Astrocyte (in vitro differentiated cells and primary cell): ENCODE measurements around the gene MYL10. TPM values are rescaled to one million over a fixed set of nuclear protein-coding genes. Genes with fewer than 3 reads are reported as not detected.
A peak's percentile ranks its signal among the peaks of the same experiment; 100 is the strongest.

Experiments used
- DNase-seq: peaks from one replicate; pipeline ENCODE4 v3.0.0-alpha.2; 2010; ENCODE audit warnings: low read depth
- FAIRE-seq: peaks from 2 replicates; lab custom pipeline; 2011; peaks lifted over from hg19 to GRCh38; lab: Jason Lieb, UNC
- H2AFZ ChIP-seq: 2 replicates; pipeline ENCODE4 v1.6.0; 2012; ENCODE audit warnings: low read depth, low read length, inconsistent platforms
- H3K27ac ChIP-seq: 2 replicates; pipeline ENCODE4 v1.5.1; 2011; ENCODE audit warnings: low read depth, low read length, inconsistent platforms
- H3K27me3 ChIP-seq: 2 replicates; pipeline ENCODE4 v1.6.0; 2011; ENCODE audit warnings: low read length, inconsistent platforms; ENCODE audit not compliant: insufficient read depth
- H3K36me3 ChIP-seq: 2 replicates; pipeline ENCODE4 v1.5.1; 2011; ENCODE audit warnings: low read length, inconsistent platforms; ENCODE audit not compliant: insufficient read depth
- H3K4me1 ChIP-seq: 2 replicates; pipeline ENCODE4 v1.5.1; 2011; ENCODE audit warnings: low read length, inconsistent platforms; ENCODE audit not compliant: insufficient read depth
- H3K4me2 ChIP-seq: 2 replicates; pipeline ENCODE4 v1.6.0; 2012; ENCODE audit warnings: low read length, inconsistent platforms
- H3K4me3 ChIP-seq: 2 replicates; pipeline ENCODE4 v1.5.1; 2011; ENCODE audit warnings: low read depth, mild to moderate bottlenecking, low read length, inconsistent platforms; ENCODE audit not compliant: insufficient read depth
- H3K79me2 ChIP-seq: 2 replicates; pipeline ENCODE4 v1.6.0; 2012; ENCODE audit warnings: mild to moderate bottlenecking, low read length, inconsistent platforms; ENCODE audit not compliant: insufficient read depth
- H3K9ac ChIP-seq: 2 replicates; pipeline ENCODE4 v1.6.0; 2012; ENCODE audit warnings: mild to moderate bottlenecking, low read length, inconsistent platforms
- H3K9me3 ChIP-seq: 2 replicates; pipeline ENCODE4 v1.5.1; 2012; ENCODE audit warnings: low read depth, mild to moderate bottlenecking, low read length, inconsistent platforms; ENCODE audit not compliant: insufficient read depth
- H4K20me1 ChIP-seq: 2 replicates; pipeline ENCODE4 v1.6.0; 2012; ENCODE audit warnings: low read length, inconsistent platforms; ENCODE audit not compliant: insufficient read depth
- H3K27ac Mint-ChIP-seq: one replicate; pipeline ENCODE4 v1.8.0; 2021; ENCODE audit warnings: mild to moderate bottlenecking, mixed read lengths; ENCODE audit not compliant: unreplicated experiment
- H3K27me3 Mint-ChIP-seq: one replicate; pipeline ENCODE4 v1.8.0; 2021; ENCODE audit warnings: low read depth, mixed read lengths; ENCODE audit not compliant: unreplicated experiment
- H3K36me3 Mint-ChIP-seq: one replicate; pipeline ENCODE4 v1.8.0; 2021; ENCODE audit warnings: low read depth, mixed read lengths; ENCODE audit not compliant: unreplicated experiment
- H3K4me1 Mint-ChIP-seq: one replicate; pipeline ENCODE4 v1.8.0; 2021; ENCODE audit warnings: low read depth, mixed read lengths; ENCODE audit not compliant: unreplicated experiment
- H3K4me3 Mint-ChIP-seq: one replicate; pipeline ENCODE4 v1.8.0; 2021; ENCODE audit warnings: mild to moderate bottlenecking, moderate library complexity, mixed read lengths; ENCODE audit not compliant: unreplicated experiment
- H3K9me3 Mint-ChIP-seq: one replicate; pipeline ENCODE4 v1.8.0; 2021; ENCODE audit warnings: mild to moderate bottlenecking, mixed read lengths; ENCODE audit not compliant: unreplicated experiment
- CTCF ChIP-seq: IDR thresholded peaks from 2 replicates; pipeline ENCODE4 v1.5.1; 2011; ENCODE audit warnings: low read depth, mild to moderate bottlenecking, inconsistent platforms, low read length, moderate library complexity; ENCODE audit not compliant: insufficient read depth
- EZH2 ChIP-seq: IDR thresholded peaks from 2 replicates; pipeline ENCODE4 v1.6.1; 2012; ENCODE audit warnings: mild to moderate bottlenecking, low read length, inconsistent platforms; ENCODE audit not compliant: insufficient read depth
- total RNA-seq: library from RNA; stranded (reverse); gene quantifications from 2 replicates; pipeline ENCODE4 v1.2.1, GENCODE V29; 2021

The MYL10 gene
- total RNA-seq, 1 donor from 2014 or later: 0.73 TPM

DNA sequence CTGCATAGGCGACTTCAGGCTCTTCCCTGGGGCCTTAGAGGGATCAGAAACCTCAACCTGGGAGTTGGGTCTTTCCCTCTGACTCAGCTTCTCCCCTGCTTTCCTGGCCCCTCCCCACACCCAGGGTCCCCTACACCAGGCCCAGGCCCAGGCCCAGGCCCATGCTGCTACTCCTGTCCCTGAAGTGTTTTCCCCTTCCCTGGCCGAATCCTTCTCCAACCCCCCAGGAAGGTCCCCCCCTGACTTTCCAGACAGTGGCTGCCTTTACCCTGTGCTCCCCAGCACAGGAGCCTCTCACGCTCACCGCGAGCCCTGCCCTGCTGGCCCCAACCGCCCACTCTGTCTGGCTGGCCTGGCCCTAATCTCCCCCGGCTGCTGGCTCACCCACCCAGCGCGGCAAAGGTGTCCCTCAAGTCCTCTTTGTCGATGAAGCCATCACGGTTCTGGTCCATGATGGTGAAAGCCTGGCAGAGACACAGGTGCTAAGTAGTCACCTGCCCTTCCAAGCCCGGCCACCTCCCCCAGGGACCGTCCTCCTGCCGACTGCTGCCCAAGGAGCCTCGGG, 6.4 kb downstream of the MYL10 start:
- H2AFZ ChIP-seq: peak overlapping the region; percentile 34
- H3K4me3 Mint-ChIP-seq: no peak overlapping the region
- H4K20me1 ChIP-seq: no peaks in the 10 kb centered on the region
- H3K27ac ChIP-seq: no peak overlapping the region
- H3K4me1 Mint-ChIP-seq: peaks cover 24% of the 10 kb centered on the region
- H3K4me3 ChIP-seq: no peak overlapping the region
- H3K4me1 ChIP-seq: peaks cover 21% of the 10 kb centered on the region
- no peaks in the 10 kb centered on the region for H3K9me3 Mint-ChIP-seq
- FAIRE-seq (no peak), DNase-seq (peak; percentile 33)
- no peak overlapping the region for H3K4me2 ChIP-seq
- TF ChIP-seq EZH2 (no peak), CTCF (no peak)
- peaks cover 2% of the 10 kb centered on the region for H3K36me3 Mint-ChIP-seq
- H3K27me3 Mint-ChIP-seq: peaks cover 4% of the 10 kb centered on the region
- no peaks in the 10 kb centered on the region for H3K9me3 ChIP-seq
- H3K27ac Mint-ChIP-seq: peak overlapping the region; percentile 68
- peaks cover 2% of the 10 kb centered on the region for H3K27me3 ChIP-seq
- H3K9ac ChIP-seq: no peak overlapping the region
- H3K36me3 ChIP-seq: no peaks in the 10 kb centered on the region
- H3K79me2 ChIP-seq: no peaks in the 10 kb centered on the region

DNA sequence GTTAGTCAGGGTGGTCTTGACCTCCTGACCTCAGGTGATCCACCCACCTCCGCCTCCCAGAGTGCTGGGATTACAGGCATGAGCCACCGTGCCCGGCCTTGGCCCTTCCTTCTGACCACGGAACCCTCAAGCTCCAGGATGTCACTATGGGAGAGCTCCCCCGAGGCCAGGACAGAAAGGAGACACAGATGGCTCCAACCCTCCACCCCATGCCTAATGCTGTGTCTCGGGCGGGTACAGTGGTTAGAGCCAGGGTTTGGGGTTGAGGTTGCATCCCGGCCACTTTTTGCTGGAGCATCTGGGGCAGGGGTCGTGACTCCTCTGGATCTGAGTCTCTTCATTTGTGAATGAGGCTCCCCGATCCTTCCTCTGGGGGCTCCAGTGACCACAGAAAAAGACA, 8.1 kb downstream of the MYL10 start:
- FAIRE-seq: no peak
- no peaks in the 10 kb centered on the region for H3K36me3 ChIP-seq
- H3K9ac ChIP-seq: no peak overlapping the region
- no peaks in the 10 kb centered on the region for H3K79me2 ChIP-seq
- H3K4me1 ChIP-seq: peaks cover 21% of the 10 kb centered on the region
- no peak overlapping the region for H3K4me3 Mint-ChIP-seq
- no peak overlapping the region for H3K4me3 ChIP-seq
- DNase-seq: no peak
- H3K9me3 ChIP-seq: no peaks in the 10 kb centered on the region
- no peaks in the 10 kb centered on the region for H3K9me3 Mint-ChIP-seq
- no peak overlapping the region for H3K4me2 ChIP-seq
- H3K27me3 Mint-ChIP-seq: peaks cover 8% of the 10 kb centered on the region
- no peak for TF ChIP-seq EZH2
- TF ChIP-seq CTCF: no peak
- no peak overlapping the region for H2AFZ ChIP-seq
- H3K27me3 ChIP-seq: peaks cover 2% of the 10 kb centered on the region
- no peak overlapping the region for H3K27ac Mint-ChIP-seq
- no peaks in the 10 kb centered on the region for H3K36me3 Mint-ChIP-seq
- peaks cover 24% of the 10 kb centered on the region for H3K4me1 Mint-ChIP-seq
- H4K20me1 ChIP-seq: no peaks in the 10 kb centered on the region
- no peak overlapping the region for H3K27ac ChIP-seq

- no peak for FAIRE-seq
- H3K27ac ChIP-seq: no peak overlapping the region
- H3K4me1 ChIP-seq: peaks cover 21% of the 10 kb centered on the region
Measured at GRCh38 chr7:101620395-101620794, 8.7 kb downstream of the MYL10 start.

More at GRCh38 chr7:101620395-101620794, 8.7 kb downstream of the MYL10 start:
- no peak overlapping the region for H3K9ac ChIP-seq
- H3K4me2 ChIP-seq: no peak overlapping the region
- H3K27me3 ChIP-seq: peaks cover 2% of the 10 kb centered on the region
- H3K4me3 Mint-ChIP-seq: no peak overlapping the region
- no peaks in the 10 kb centered on the region for H3K36me3 Mint-ChIP-seq
- no peaks in the 10 kb centered on the region for H3K9me3 ChIP-seq
- no peak overlapping the region for H3K4me3 ChIP-seq
- no peaks in the 10 kb centered on the region for H3K79me2 ChIP-seq
- no peak for DNase-seq
- H3K27me3 Mint-ChIP-seq: peaks cover 8% of the 10 kb centered on the region
- H3K36me3 ChIP-seq: no peaks in the 10 kb centered on the region
- H3K9me3 Mint-ChIP-seq: no peaks in the 10 kb centered on the region
- TF ChIP-seq EZH2 (no peak), CTCF (no peak)
- no peak overlapping the region for H3K27ac Mint-ChIP-seq
- H2AFZ ChIP-seq: no peak overlapping the region
- no peaks in the 10 kb centered on the region for H4K20me1 ChIP-seq
- H3K4me1 Mint-ChIP-seq: peaks cover 23% of the 10 kb centered on the region
